AG04449 (cell line): Measurements from ENCODE around the gene TEDC2.
A peak's percentile ranks its signal among the peaks of the same experiment; 100 is the strongest.

Source experiments
- CTCF ChIA-PET: fragments of 350-600 bp; formaldehyde crosslinking; extraction: SDS; loops from one replicate; lab custom pipeline; 2021; ENCODE audit warnings: antibody characterized with exemption; lab: Yijun Ruan, JAX
- POLR2A ChIA-PET: fragments of 400-600, 350-600 bp; formaldehyde crosslinking; extraction: SDS; loops from one replicate; lab custom pipeline; 2020; ENCODE audit warnings: antibody characterized with exemption, inconsistent platforms; lab: Yijun Ruan, JAX
- DNase-seq: peaks from one replicate; pipeline ENCODE4 v3.0.0-alpha.2; 2010; ENCODE audit warnings: low read depth, low spot score
- H3K4me3 ChIP-seq: 2 replicates; pipeline ENCODE4 v1.5.1; 2011; ENCODE audit warnings: low read depth, mild to moderate bottlenecking, control low read depth, low read length
- CTCF ChIP-seq: IDR thresholded peaks from one replicate; pipeline ENCODE4 v1.5.1; 2011; ENCODE audit warnings: mild to moderate bottlenecking, moderate library complexity, low read length, control low read depth, inconsistent platforms; ENCODE audit not compliant: insufficient read depth; ENCODE audit errors: missing control alignments

Gene TEDC2

GRCh38 chr16:2467528-2468232, 7.8 kb downstream of the TEDC2 start:
- DNase-seq: no peak
- ChIA-PET POLR2A (interaction anchor here (0.7 to 0.8 kb wide), 2 partner anchors 27 to 39 kb away, joined by 3 to 4 read pairs; no protein-coding TSS in a partner anchor), CTCF (interaction anchor here (0.7 to 2.0 kb wide), 4 partner anchors 8 to 171 kb away, joined by 3 to 8 read pairs (median 4); partner anchors contain the start of gene TEDC2)
- peak overlapping the region; percentile 53 for H3K4me3 ChIP-seq
- TF ChIP-seq CTCF: no peak

- POLR2A ChIA-PET: interaction anchor here (0.7 to 2.0 kb wide), 2 partner anchors 14 to 28 kb away, joined by 3 to 7 read pairs; no protein-coding TSS in a partner anchor
- CTCF ChIA-PET: interaction anchor here (0.8 to 2.0 kb wide), 3 partner anchors 9 to 38 kb away, joined by 4 to 8 read pairs (median 4); partner anchors contain the start of gene TEDC2
- no peak for DNase-seq
- no peak for TF ChIP-seq CTCF
- H3K4me3 ChIP-seq: peak overlapping the region; percentile 53
Measured at GRCh38 chr16:2468233-2468724, 8.4 kb downstream of the TEDC2 start.

- POLR2A ChIA-PET: interaction anchor here (0.7 to 2.0 kb wide), 3 partner anchors 9 to 28 kb away, joined by 3 to 7 read pairs (median 5); partner anchors contain the start of gene TEDC2
- H3K4me3 ChIP-seq: peak overlapping the region; percentile 53
- no peak for TF ChIP-seq CTCF
- no peak for DNase-seq
- CTCF ChIA-PET: interaction anchor here (0.8 to 2.0 kb wide), 4 partner anchors 9 to 129 kb away, joined by 4 to 8 read pairs (median 4); partner anchors contain the start of genes ABCA3 and TEDC2
Measured at GRCh38 chr16:2468725-2469398, 9.0 kb downstream of the TEDC2 start.

- ChIA-PET CTCF (interaction anchor here (0.8 to 2.0 kb wide), 3 partner anchors 32 to 129 kb away, joined by 4 to 8 read pairs (median 5); partner anchors contain the start of gene ABCA3), POLR2A (interaction anchor here (0.6 to 2.0 kb wide), 3 partner anchors 10 to 249 kb away, joined by 3 to 7 read pairs (median 5); partner anchors contain the start of gene TEDC2)
- DNase-seq: no peak
- no peak overlapping the region for H3K4me3 ChIP-seq
- TF ChIP-seq CTCF: no peak
Measured at GRCh38 chr16:2469399-2470233, 9.7 kb downstream of the TEDC2 start.

- POLR2A ChIA-PET: interaction anchor here (0.6 to 2.0 kb wide), 5 partner anchors 10 to 248 kb away, joined by 3 to 7 read pairs (median 3); partner anchors contain the start of gene TEDC2
- CTCF ChIA-PET: interaction anchor here (1.3 to 1.5 kb wide), 2 partner anchors 31 to 130 kb away, joined by 3 to 5 read pairs; partner anchors contain the start of gene ABCA3
- DNase-seq: no peak
- H3K4me3 ChIP-seq: no peak overlapping the region
- no peak for TF ChIP-seq CTCF
Measured at GRCh38 chr16:2470234-2470601, 10.3 kb downstream of the TEDC2 start.
